NCI-H1436 (cell line): Measurements from ENCODE around the gene NOL4L.
"Not testable (repeated sequence)": the region's sequence is repeated elsewhere in the genome, so short reads cannot be mapped to it uniquely, and the experiment has no call there.

Experiments used
- DNase-seq: peaks from one replicate; lab custom pipeline; 2025; lab: John Stamatoyannopoulos, UW

Gene NOL4L

DNA sequence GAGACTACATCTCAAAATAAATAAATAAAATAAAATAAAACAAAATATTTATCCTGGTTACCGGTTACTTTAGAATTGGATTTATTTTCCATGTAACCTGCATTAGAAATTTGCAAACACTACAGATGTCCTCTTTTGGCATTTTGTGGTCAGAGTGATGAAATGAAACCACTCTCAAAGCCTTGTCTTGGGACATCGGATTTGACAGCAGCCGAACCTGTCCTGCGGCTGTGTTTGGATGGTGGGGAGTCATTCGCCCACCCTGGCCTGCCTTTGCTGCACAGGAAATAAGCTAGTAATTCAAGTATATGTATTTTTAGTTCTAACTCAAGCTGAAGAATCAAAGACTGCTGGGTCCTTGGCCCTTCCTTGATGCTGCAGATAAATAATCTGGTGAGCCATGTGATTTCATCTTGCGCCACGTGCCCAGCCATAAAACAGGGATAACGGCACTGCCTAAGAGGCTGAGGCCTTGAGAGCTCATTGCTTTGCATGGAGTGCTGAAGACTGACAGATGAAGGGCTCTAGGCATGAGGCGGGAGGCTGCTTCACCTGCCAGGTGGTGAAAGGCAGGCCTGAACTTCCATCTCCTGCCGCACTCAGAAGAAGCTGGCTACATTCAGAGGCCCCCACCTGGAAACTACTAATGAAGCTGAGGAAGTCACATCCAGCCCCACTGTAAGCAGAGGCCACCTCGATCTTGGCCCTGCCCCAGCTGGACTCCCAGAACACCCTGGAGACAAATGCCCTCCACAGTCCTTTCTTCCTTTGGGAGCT, 76.9 kb downstream of the NOL4L start:
- no peak for DNase-seq

DNA sequence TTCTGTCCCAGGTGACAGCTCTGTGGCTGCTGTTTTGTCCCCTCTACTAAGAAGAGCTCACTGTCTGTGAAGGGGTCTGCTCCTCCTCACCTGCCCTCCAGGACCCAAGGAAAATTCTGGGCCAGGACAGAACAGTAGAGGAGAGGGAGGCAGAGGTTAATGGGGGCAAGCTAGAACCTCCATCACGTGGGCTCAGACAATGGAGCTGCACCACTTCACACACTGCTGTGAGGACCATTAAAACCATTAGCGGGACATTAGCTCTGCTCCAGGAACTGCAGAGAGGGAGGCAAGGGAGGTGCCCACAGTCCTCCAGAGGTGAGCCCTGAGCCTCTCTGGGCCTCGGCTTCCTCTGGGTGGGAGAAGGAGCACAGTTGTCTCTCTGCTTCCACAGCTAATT, 78.4 kb downstream of the NOL4L start:
- peak; percentile 20 for DNase-seq

DNA sequence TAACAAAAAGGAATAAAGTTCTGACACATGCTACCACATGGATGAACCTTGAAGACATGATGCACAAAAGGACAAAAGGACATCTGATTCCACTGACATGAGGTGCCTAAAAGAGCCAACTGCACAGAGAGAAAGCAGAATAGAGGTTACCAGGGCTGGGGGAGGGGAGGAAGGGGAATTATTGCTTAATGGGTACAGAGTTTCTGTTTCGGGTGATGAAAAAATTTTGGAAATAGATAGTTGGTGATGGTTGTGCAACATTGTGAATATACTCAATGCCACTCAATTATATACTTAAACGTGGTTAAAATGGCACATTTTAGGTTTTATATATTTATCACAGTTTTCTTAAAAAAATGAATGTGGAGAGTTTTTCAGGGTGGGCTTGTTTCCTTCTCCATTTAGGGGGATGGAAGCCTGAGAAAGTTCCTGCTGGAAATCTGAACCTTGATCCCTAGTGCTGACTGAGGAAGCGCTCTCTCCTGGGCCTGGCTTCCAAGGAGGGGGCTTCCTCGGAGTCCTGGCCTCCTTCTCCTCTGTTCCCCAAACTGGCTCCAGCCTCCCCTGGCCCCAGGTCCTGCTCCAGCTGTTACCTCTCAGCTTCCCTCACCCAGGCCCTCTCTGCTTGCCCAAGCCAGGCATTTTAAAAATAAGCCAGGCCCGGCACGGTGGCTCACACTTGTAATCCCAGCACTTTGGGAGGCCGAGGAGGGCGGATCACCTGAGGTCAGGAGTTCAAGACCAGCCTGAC, 79.2 kb downstream of the NOL4L start:
- DNase-seq = no peak

DNA sequence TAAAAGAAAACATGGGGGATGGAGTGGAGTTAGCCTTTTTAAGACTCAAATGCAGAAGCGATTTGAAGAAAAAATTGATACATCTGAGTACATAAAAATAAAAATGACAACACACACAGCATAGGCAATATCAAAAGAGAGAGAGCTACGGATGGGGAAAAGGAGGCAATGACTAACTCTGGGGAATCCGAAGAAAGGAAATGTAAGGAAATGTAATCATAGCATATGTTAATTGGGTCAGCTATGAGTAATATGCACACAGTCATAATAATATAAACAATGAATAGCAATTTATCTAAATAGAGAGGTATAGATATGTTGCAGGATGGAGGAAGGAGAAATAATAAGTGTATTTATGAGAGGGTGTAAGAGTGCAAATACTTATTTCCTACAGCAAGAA, 83.4 kb downstream of the NOL4L start:
- DNase-seq = no peak

DNA sequence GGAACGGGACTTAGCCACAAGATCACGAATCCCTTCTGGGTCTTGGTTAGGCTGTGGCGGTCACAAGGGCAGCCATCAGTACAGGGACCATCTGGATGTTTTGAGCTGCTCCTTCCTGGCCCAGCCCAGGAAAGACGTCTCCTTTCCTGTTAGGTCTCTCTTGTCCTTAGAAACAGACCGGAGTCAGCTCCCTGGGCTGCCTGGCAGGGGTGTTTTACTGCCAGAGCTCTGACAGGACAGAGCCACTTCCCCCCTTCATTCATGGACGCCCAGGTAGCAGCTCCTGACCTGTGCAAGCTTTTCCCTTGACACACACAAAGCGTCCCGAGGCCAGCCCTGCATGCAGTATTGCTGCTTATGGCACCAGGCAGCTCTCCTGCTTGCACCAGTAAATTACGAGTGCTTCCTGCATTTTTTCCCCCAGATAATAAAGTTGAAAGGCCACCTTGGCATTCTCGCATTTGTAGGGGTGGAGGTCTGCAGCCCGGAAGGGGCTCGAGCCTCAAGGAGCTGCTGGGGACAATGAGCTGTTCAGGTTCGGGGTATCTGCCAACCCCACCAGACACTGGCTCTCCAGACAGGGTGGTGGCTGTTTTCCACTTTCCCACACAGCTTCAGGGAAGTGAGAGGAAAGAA, 87.4 kb downstream of the NOL4L start:
- no peak for DNase-seq

DNA sequence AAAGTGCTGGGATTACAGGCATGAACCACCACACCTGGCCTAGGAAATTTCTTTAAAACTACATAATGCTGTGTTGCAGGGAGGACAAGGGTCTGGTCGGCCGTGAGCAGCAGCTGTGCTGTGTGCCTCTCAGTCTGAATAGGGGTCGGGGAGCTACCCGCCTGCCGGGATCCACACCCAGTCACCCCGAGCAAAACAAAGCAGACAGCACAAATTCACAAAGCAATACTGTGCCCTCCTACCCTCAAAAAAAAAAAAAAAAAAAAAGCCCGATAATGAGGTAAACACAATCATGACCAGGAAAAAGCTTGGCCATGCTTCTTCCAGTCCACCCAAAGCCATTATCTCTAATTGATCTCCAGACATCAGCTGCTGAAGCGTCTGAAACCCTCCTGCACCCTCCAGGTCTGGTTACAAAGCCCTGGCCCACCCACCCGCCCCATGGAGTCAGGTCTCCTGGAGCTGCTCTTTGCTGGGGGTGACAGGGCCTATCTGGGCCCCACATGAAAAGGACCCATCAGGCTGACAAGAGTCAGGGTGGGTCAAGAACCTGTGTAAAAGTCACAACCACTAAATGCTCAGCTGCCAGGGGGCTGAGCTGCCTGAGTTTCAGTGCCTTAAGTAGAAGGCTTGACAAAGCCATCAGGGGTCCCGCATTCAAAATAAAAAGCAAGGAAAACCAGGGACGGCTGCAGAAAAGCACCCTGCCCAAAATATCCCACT, 88.2 kb downstream of the NOL4L start:
- no peak for DNase-seq

DNA sequence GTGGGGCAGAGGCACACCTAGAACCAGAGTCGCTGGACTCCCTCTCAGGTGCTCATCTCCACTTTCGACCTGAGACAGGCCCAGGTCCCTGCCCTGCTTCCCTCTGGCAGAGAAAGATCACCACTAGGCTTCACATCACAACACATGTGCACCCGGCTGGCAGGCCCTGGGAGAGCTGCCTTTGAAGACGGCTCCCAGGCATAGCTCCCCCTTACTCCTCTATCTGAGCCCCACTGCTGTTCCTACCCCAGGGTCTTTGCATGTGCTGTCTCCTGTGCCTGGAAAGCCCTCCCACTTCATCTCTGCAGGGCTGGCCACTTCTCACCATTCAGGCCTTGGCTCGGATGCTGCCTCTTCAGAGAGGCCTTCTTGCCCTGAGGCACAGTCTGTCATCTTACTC, 89.2 kb downstream of the NOL4L start:
- no peak for DNase-seq

DNA sequence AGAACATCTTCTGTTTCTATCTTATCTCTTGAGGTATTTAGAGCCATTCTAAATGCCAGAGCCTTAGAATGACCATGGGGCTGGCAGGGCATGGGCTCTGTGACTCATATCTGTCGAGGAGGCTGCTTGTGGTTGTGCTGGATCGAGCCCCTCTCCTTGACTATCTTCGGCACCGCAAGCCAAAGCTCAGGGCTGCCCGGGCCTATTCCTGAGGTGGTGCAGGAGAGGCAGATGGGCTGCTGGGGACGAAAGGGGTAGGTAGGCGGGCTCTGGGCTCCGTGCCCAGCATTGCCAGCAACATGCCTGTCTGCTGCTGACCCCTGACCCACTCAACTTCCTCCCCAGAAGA, 89.9 kb downstream of the NOL4L start:
- DNase-seq = no peak

DNA sequence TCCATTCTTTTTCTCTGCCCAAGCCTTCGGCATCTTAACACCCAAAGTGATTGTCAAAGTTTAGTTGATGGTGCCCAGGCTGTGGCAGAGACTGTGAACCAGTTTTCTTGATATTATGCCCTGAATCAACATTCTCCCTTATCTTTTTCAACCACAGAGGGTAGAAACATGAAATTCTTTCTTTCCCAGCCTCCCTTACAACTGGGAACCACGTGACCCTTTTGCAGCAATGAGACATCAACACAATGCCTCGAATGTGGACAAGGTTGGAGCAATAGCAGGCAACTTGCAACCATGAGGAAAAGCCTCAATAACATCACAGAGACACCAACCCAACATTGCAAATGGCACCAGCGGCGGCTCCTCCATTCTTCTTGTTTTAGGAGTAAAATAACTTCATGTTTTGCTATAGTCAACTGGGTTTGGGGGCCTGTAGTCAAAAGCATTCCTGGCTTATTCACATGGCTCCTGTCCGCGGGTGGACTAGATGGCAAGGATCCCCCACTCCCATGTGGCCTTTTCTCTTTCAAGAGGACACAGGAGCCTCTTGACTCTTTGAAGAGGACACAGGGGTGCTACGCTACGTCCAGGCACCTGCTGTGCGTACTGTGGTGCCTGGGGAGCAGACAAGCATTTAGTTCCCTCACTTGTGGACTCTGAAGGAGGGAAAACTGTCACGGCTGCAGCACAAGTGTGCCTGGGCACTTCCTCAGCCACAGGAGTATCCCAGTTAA, 90.5 kb downstream of the NOL4L start:
- DNase-seq = no peak

DNA sequence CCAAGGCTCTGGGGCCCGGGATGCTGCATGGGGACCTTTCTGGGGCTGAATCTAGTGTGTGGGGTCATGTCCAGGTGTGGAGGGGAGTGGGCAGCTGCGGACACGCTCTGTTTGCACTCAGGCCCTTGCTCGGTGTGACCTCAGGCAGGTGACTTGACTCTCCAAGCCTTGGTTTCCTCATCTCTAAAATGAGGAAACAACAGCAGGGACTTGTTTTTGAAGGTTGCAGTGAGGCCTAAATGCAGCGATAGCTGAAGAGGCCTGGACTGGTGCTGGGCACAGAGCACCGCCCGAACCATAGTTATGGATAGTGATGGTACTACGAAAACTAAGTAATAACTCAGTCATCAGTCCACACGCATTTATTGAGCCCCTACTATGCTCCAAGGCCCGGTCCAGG, 91.8 kb downstream of the NOL4L start:
- DNase-seq = no peak

DNA sequence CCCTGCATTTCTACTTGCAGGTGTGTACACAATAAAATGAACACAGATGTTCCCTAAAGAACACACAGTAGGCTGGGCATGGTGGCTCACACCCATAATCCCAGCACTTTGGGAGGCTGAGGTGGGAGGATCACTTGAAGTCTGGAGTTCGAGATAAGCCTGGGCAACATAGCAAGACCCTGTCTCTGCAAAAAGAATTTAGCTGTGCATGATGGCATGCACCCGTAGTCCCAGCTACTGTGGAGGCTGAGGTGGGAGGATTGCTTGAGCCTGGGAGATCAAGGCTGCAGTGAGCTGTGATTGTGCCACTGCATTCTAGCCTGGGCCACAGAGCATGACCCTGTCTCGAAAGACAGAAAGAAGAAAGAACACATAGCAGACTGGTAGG, 93.4 kb downstream of the NOL4L start:
- DNase-seq = not testable (repeated sequence)

DNA sequence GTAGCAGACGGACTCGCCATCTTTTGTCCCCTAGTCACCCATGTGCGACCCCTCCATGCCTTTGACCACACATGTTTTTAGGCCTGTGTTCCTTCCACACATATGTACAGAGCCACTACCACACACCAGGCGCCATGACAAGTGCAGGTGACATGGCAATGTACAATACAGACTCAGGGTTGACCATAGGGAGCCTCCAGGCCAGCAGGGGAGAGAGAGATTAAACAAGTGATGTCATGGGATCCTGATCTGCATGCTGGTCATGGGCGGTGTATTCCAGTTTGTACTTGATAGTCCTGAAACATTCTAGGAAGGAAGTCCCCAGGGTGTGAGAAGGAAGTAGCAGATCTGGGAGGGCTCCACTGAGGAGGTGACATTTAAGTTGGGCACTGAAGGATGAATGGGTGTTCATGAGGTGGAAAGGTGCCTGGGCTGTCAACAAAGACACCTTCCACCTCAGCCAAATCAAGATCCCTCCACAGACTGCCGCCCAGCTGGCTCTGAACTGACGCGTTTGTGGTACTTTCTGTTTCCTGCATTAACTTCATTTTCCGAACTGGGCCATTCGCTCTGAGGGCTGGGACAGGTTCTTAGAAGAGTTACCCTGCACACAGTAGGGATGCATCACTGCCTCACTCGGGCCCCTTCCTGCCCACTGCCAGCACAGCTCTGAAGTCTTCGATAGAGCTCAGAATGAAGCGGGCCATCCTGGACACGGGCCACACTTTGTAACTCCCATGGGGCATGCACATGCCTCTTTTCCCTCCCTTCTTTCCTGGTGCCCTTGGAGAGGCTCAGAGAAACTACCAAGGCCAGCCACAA, 94.0 kb downstream of the NOL4L start:
- DNase-seq = no peak

DNA sequence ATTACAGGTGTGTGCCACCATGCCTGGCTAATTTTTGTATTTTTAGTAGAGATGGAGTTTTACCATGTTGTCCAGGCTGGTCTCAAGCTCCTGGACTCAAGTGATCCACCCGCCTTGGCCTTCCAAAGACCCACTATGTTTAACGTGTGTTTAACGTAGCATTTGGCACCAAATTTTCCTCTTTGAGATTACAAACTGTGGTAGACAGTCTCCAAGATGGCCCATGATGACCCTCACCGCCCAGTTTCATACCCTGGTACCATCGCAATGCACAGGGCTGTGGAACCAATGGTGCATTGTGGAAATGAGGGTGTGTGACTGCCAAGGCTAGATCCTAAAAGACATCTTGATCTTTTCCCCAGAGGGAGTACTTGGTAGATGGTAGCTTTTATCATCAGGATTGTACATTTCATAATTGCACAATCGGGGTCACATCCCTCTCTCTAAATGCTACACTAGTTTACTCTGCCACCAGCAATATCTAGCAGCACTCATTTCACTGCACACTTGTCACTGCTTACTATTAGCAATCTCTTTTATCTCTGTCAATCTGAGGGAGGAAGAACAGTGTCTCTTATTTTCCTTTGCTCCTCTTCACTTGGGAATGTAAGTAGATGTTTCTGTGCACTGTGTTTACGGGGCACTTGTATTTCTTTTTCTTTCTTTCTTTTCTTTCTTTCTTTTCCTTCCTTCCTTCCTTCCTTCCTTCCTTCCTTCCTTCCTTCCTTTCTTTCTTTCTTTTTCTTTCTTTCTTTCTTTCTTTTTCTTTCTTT, 96.9 kb downstream of the NOL4L start:
- DNase-seq = no peak

DNA sequence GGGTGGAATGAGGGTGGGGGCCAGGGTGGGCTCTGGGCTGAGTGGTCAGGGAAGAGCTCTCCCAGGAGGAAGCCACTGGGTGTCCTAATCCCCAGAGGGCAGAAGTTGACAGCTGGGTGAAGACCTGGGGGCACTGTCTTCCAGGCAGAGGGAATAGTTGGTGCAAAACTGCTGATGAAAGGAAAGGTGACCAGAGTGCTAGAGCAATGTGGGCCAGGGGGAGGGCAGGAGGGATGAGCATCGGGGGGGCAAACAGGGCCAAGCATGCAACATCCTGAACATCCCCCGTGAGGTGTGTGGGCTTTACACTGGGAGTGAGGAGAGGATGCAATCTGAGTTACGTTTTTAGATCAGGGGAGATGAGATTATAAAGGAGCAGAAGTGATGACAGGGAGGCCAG, 97.8 kb downstream of the NOL4L start:
- DNase-seq = no peak

DNA sequence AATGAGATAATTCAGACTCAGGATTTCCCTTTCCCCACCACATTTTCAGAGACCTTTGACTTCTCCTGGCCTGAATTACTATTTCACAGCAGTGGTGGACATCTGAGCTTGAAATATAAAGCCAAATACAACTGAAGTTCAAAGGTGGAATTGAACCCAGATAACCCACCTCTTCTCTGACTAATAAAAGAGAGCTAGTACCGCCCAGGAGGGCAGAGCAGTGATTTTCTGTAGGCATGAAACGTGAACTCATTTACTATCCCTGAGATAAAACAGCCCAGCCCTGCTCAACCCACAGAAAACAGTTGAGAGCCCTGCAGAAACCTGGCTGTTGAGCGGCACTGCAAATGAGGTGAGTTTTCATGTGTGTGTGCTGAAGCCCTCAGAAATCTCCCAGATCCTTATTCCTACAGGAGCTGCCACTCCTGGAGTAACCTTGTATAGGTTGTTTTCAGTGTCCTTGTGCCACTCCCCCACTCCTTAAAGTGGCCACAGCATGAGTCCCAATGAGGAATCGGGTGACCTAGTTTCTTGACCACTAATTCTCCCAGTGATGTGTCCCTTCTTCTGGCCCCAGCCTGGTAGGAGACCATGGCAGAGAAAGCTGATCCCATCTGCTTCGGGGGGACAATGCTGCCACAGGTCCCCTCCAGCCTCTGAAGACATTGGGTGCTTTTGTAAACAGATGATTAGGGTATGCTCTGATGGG, 99.2 kb downstream of the NOL4L start:
- DNase-seq = no peak

DNA sequence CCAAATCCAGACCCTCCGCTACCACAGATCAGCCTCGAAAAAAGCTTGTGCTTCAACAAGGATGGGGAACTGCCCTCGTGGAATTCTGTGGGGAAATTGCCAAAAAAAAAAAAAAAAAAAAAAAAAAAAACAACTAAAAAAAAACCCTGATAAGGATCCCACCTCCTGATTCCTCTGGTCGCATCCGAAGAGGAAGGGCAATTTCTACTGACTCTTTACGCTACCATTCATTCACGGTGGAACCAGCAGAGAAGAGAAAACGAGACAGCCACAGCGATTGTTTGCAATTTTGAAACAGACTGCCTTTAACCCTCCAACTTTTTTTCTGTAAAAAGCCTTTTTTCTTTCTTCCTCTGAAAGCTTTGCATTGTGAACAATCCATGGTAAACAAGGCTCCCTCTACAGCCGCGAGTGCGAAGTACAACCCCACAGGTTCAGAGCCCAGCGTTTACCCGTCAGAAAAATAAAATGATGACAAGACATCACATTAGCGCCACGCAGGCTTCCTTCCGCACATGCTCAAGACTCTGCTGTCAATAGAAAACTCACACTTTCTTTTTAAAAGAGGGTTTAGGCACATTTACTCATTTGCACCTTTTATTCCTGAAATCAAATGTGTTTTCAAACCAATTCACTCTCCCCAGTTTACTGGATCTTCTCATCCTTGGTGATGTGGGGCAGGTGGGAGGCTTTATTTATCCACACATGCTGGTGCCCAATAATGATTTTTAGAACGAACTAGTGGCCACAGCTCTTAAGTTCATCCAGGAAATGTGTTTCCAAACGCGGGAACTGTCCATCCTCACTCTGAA, 100.0 kb downstream of the NOL4L start:
- DNase-seq = peak; percentile 38

DNA sequence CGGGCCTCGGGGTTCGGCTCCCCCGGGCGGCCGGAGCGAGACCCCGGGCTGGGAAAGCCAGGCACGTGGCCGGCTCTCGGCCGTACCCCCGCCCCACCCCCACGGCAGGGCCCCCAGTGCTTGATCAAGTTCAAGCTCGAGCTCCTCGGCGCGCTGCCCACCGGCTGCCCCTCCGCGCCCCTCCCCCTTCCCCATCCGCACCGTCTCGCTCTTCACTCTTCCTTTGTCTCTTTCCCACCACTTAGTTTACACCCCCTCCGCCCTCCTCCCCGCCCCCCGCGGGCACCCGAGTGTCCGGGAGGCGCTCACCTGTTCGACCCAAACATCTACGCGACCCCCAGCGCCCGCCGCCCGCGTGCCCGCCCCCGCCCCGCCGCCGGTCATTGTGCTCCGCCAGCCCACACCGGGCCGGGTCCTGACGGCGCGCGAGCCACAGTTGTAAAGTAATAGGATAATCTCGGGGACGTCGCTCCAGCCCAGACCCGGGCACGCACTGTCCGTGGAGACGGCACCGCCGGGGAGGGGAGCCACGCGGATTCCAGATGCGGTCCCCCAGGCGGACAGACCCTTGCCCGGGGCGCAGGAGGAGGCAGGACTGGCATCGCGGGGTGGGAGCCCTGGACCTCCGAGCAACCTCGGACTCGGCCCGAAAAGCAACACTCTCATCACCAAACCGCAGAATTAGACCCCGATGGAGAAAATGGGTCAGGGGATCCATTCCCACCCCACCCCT, 100.7 kb downstream of the NOL4L start:
- no peak for DNase-seq
